ENCODE data around the gene FAM98B.

Gene FAM98B

GRCh38 chr15:38460543-38460942, 6.6 kb downstream of the FAM98B start:
- DNase-seq (ENCODE audit: low read depth in 1 of 2, low spot score in 1 of 2): no peak

- no peak for DNase-seq (ENCODE audit: low read depth in 1 of 2, low spot score in 1 of 2)
Measured at GRCh38 chr15:38461066-38461833, 7.3 kb downstream of the FAM98B start.

GRCh38 chr15:38463893-38464292, 10.0 kb downstream of the FAM98B start:
- no peak for DNase-seq (ENCODE audit: low read depth in 1 of 2, low spot score in 1 of 2)

- no peak for DNase-seq (ENCODE audit: low read depth in 1 of 2, low spot score in 1 of 2)
Measured at GRCh38 chr15:38464675-38465074, 10.7 kb downstream of the FAM98B start.

- DNase-seq (ENCODE audit: low read depth in 1 of 2, low spot score in 1 of 2): no peak
Measured at GRCh38 chr15:38470816-38471215, 16.9 kb downstream of the FAM98B start.

- no peak for DNase-seq (ENCODE audit: low read depth in 1 of 2, low spot score in 1 of 2)
Measured at GRCh38 chr15:38471974-38472373, 18.0 kb downstream of the FAM98B start.

GRCh38 chr15:38474155-38474757, 20.3 kb downstream of the FAM98B start:
- DNase-seq (ENCODE audit: low read depth in 1 of 2, low spot score in 1 of 2): no peak

- DNase-seq (ENCODE audit: low read depth in 1 of 2, low spot score in 1 of 2): no peak
Measured at GRCh38 chr15:38475361-38475760, 21.4 kb downstream of the FAM98B start.

- DNase-seq (ENCODE audit: low read depth in 1 of 2, low spot score in 1 of 2): no peak
Measured at GRCh38 chr15:38476120-38476519, 22.2 kb downstream of the FAM98B start.

GRCh38 chr15:38477637-38478036, 23.7 kb downstream of the FAM98B start:
- DNase-seq (ENCODE audit: low read depth in 1 of 2, low spot score in 1 of 2): no peak

- no peak for DNase-seq (ENCODE audit: low read depth in 1 of 2, low spot score in 1 of 2)
Measured at GRCh38 chr15:38479266-38479665, 25.3 kb downstream of the FAM98B start.

- no peak for DNase-seq (ENCODE audit: low read depth in 1 of 2, low spot score in 1 of 2)
Measured at GRCh38 chr15:38479756-38480155, 25.8 kb downstream of the FAM98B start.

- no peak for DNase-seq (ENCODE audit: low read depth in 1 of 2, low spot score in 1 of 2)
Measured at GRCh38 chr15:38481113-38481512, 27.2 kb downstream of the FAM98B start.

GRCh38 chr15:38481761-38482160, 27.8 kb downstream of the FAM98B start:
- no peak for DNase-seq (ENCODE audit: low read depth in 1 of 2, low spot score in 1 of 2)

- no peak for DNase-seq (ENCODE audit: low read depth in 1 of 2, low spot score in 1 of 2)
Measured at GRCh38 chr15:38482572-38482971, 28.6 kb downstream of the FAM98B start.

- DNase-seq (ENCODE audit: low read depth in 1 of 2, low spot score in 1 of 2): no peak
Measured at GRCh38 chr15:38486936-38487335, 33.0 kb downstream of the FAM98B start.

- DNase-seq (ENCODE audit: low read depth in 1 of 2, low spot score in 1 of 2): no peak
Measured at GRCh38 chr15:38487378-38487777, 33.5 kb downstream of the FAM98B start.

- no peak for DNase-seq (ENCODE audit: low read depth in 1 of 2, low spot score in 1 of 2)
Measured at GRCh38 chr15:38490242-38490922, 36.5 kb downstream of the FAM98B start.

GRCh38 chr15:38496151-38496550, 42.2 kb downstream of the FAM98B start:
- DNase-seq (ENCODE audit: low read depth in 1 of 2, low spot score in 1 of 2): no peak

GRCh38 chr15:38499651-38500050, 45.7 kb downstream of the FAM98B start:
- no peak for DNase-seq (ENCODE audit: low read depth in 1 of 2, low spot score in 1 of 2)

GRCh38 chr15:38503496-38503895, 49.6 kb downstream of the FAM98B start:
- DNase-seq (ENCODE audit: low read depth in 1 of 2, low spot score in 1 of 2): no peak

All from stimulated activated CD4-positive, alpha-beta T cell treated with anti-CD3 and anti-CD28 coated beads, Interleukin-15, amount 100 ng/mL, for 1 hour (primary cell).